CD14-positive monocyte (primary cell): ENCODE data around the gene SOD3. TPM values are rescaled to one million over a fixed set of nuclear protein-coding genes. Genes with fewer than 3 reads are reported as not detected.

ENCODE experiments used
- DNase-seq, 3 donors: peaks; one replicate each; pipeline ENCODE4 v3.0.0-alpha.2; 2011 to 2022
- H2AFZ ChIP-seq: 2 replicates; pipeline ENCODE4 v1.6.0; 2012; ENCODE audit warnings: mild to moderate bottlenecking, low read depth, low read length, inconsistent platforms; ENCODE audit not compliant: insufficient read depth, poor library complexity, severe bottlenecking
- H3K27ac ChIP-seq, 2 donors: 1 replicate in 1 of 2; 2 replicates in 1 of 2; pipeline ENCODE4 v1.5.1; 2012 to 2013; ENCODE audit warnings: low read length in 2 of 2, control low read depth in 1 of 2, inconsistent platforms in 1 of 2, low read depth in 1 of 2, mild to moderate bottlenecking in 1 of 2
- H3K27me3 ChIP-seq, 2 donors: one replicate each; pipeline versions ENCODE4 v1.6.0 to v1.6.1; 2011 to 2013; ENCODE audit warnings: low read length in 2 of 2; ENCODE audit not compliant: control insufficient read depth in 2 of 2, insufficient read depth in 2 of 2
- H3K36me3 ChIP-seq, 2 donors: replicated peaks in 1 of 2; 1 replicate in 1 of 2; 2 replicates in 1 of 2; pipeline versions ENCODE4 v1.5.1 to v1.6.1; 2012 to 2013; ENCODE audit warnings: low read length in 2 of 2, control low read depth in 1 of 2, inconsistent platforms in 1 of 2, mild to moderate bottlenecking in 1 of 2; ENCODE audit not compliant: insufficient read depth in 2 of 2, control insufficient read depth in 1 of 2
- H3K4me1 ChIP-seq, 2 donors: 1 replicate in 1 of 2; 2 replicates in 1 of 2; pipeline versions ENCODE4 v1.5.1 to v1.6.1; 2012 to 2013; ENCODE audit warnings: low read length in 2 of 2, control low read depth in 1 of 2, inconsistent platforms in 1 of 2, mild to moderate bottlenecking in 1 of 2, moderate library complexity in 1 of 2; ENCODE audit not compliant: insufficient read depth in 2 of 2, control insufficient read depth in 1 of 2
- H3K4me2 ChIP-seq: replicated peaks from 2 replicates; pipeline ENCODE3; 2012; ENCODE audit warnings: low read length, moderate library complexity, mild to moderate bottlenecking; ENCODE audit not compliant: poor library complexity, severe bottlenecking; ENCODE audit errors: extremely low read depth
- H3K4me3 ChIP-seq, 3 experiments: fragments of 200-600 bp in 1 of 3; sonication (generic) in 1 of 3; replicated peaks in 1 of 3; 1 replicate in 2 of 3; 2 replicates in 1 of 3; pipeline ENCODE4 v1.5.1; 2011 to 2013; ENCODE audit warnings: low read length in 3 of 3, mild to moderate bottlenecking in 3 of 3, control low read depth in 2 of 3, low read depth in 2 of 3, inconsistent platforms in 1 of 3, moderate library complexity in 1 of 3
- H3K79me2 ChIP-seq: 2 replicates; pipeline ENCODE4 v1.6.0; 2012; ENCODE audit warnings: mild to moderate bottlenecking, control low read depth, inconsistent platforms, low read length, moderate library complexity; ENCODE audit not compliant: insufficient read depth
- H3K9ac ChIP-seq: 2 replicates; pipeline ENCODE4 v1.6.0; 2017; ENCODE audit warnings: low read length, mild to moderate bottlenecking; ENCODE audit not compliant: insufficient read depth, poor library complexity, severe bottlenecking
- H3K9me3 ChIP-seq, 2 donors: replicated peaks in 1 of 2; 1 replicate in 1 of 2; 2 replicates in 1 of 2; pipeline versions ENCODE4 v1.5.1 to v1.6.1; 2012 to 2013; ENCODE audit warnings: low read length in 2 of 2, control low read depth in 1 of 2; ENCODE audit not compliant: control insufficient read depth in 1 of 2, insufficient read depth in 1 of 2
- H4K20me1 ChIP-seq: 2 replicates; pipeline ENCODE4 v1.6.0; 2012; ENCODE audit warnings: mild to moderate bottlenecking, low read length, control low read depth, moderate library complexity; ENCODE audit not compliant: insufficient read depth
- H3K27ac Mint-ChIP-seq, 7 donors: one replicate each; pipeline ENCODE4 v1.8.0; 2020; ENCODE audit warnings: mild to moderate bottlenecking in 7 of 7, mixed read lengths in 7 of 7, moderate library complexity in 6 of 7, inconsistent platforms in 2 of 7
- H3K27me3 Mint-ChIP-seq, 3 donors: one replicate each; pipeline ENCODE4 v1.8.0; 2021 to 2022; ENCODE audit warnings: low read depth in 3 of 3, mild to moderate bottlenecking in 3 of 3, mixed read lengths in 3 of 3, moderate library complexity in 3 of 3, inconsistent platforms in 1 of 3
- H3K36me3 Mint-ChIP-seq, 2 donors: one replicate each; pipeline ENCODE4 v1.8.0; 2020; ENCODE audit warnings: mixed read lengths in 2 of 2, inconsistent platforms in 1 of 2, mild to moderate bottlenecking in 1 of 2
- H3K4me1 Mint-ChIP-seq: one replicate; pipeline ENCODE4 v1.8.0; 2020; ENCODE audit warnings: mild to moderate bottlenecking, mixed read lengths
- H3K4me3 Mint-ChIP-seq, 2 donors: one replicate each; pipeline ENCODE4 v1.8.0; 2020; ENCODE audit warnings: mild to moderate bottlenecking in 2 of 2, mixed read lengths in 2 of 2, moderate library complexity in 1 of 2
- H3K9me3 Mint-ChIP-seq, 7 donors: one replicate each; pipeline ENCODE4 v1.8.0; 2020 to 2022; ENCODE audit warnings: mixed read lengths in 7 of 7, mild to moderate bottlenecking in 6 of 7, moderate library complexity in 6 of 7, inconsistent platforms in 2 of 7
- CTCF ChIP-seq: fragments of 200-600 bp; IDR thresholded peaks from one replicate; pipeline ENCODE4 v1.8.0; 2022; ENCODE audit warnings: antibody characterized with exemption, mild to moderate bottlenecking
- WGBS: methylation state at CpG from one replicate; pipeline ENCODE4 v1.1.5; 2013; ENCODE audit warnings: missing lambda C conversion rate; ENCODE audit not compliant: insufficient coverage; 5-methylcytosine and 5-hydroxymethylcytosine counted together
- intact Hi-C, 2 donors: fragments of 100-400 bp; cut with micrococcal nuclease; formaldehyde crosslinking; loops; one replicate each; pipeline versions ENCODE4 v1.15.0 to v1.15.1; 2023
- polyA plus RNA-seq, 3 donors: library from polyadenylated mRNA; depleted of rRNA in 1 of 3; unstranded in 2 of 3; stranded (reverse) in 1 of 3; fragments of 300-500 nt in 2 of 3; fragments of >200 nt in 1 of 3; fragmentation: Illumina TruSeq in 2 of 3; gene quantifications; 1 replicate in 2 of 3; 2 replicates in 1 of 3; pipeline ENCODE4 v1.2.3, GENCODE V29; 2012 to 2021

Gene SOD3
- polyA plus RNA-seq, 3 donors: not detected

DNA sequence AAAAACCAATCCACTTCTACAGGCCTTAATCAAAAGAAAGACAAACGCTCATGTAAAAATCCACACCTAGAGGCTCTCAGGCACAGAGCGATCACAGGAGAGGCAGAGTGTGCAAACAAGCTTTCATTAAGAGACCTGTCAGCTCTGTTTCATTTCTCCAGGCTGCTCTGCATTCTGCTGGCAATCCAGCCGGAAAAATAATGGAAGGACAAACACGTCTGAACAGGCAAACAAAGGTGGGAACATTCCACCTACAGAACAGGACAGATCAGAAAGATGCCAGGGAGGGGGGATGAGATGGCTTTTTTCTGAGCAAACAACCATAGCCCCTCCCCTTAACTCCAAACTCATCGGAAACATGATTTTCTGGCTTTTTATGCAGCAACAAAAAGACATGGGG lies 9.7 kb downstream of the SOD3 start:
- 100% methylated on average over 1 of the region's 5 CpGs for WGBS
- H3K27ac Mint-ChIP-seq: no peak overlapping the region
- TF ChIP-seq CTCF: no peak

DNA sequence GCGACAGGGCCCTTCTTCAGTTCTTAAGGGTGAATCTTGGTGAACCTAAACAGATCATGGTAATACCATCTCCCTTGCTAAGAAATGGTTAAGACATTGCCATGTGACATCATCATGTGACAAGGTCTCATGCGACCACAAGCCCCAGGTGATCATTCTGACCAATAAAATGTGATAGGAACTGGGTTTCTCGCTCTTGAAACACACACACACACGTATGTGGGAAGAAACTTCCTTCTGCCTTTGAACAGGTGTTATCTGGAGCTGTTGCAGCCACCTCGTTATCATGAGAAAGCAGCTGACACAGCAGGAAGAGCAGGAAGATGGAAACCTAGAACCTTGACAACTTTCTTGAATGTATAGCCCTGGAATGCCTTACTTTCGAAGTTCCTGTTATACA lies 10.2 kb downstream of the SOD3 start:
- Mint-ChIP-seq H3K4me3 (no peak overlapping the region), H3K27me3 (peaks cover 20 to 24% (median 22%) of the 10 kb centered on the region in 3 donors), H3K36me3 (peaks cover 26 to 41% of the 10 kb centered on the region in 2 donors), H3K9me3 (peaks cover 0 to 6% (median 0%) of the 10 kb centered on the region in 7 donors), H3K27ac (no peak overlapping the region), H3K4me1 (peaks cover 7% of the 10 kb centered on the region)
- Histone ChIP-seq H4K20me1 (no peaks in the 10 kb centered on the region), H3K4me3 (no peak overlapping the region), H3K79me2 (no peaks in the 10 kb centered on the region), H3K9me3 (peaks cover 0 to 6% of the 10 kb centered on the region in 2 donors), H3K4me2 (no peak overlapping the region), H3K36me3 (peaks cover 9 to 37% of the 10 kb centered on the region in 2 donors), H3K27me3 (peaks cover 14 to 18% of the 10 kb centered on the region in 2 donors), H3K9ac (no peak overlapping the region), H2AFZ (no peak overlapping the region), H3K27ac (no peak overlapping the region), H3K4me1 (peaks cover 3% of the 10 kb centered on the region in 2 donors)
- WGBS: 0% methylated on average over 2 of the region's 6 CpGs
- no peak for DNase-seq
- intact Hi-C loops: no loop called here
- TF ChIP-seq CTCF: no peak

More for the DNA sequence above, 9.7 kb downstream of the SOD3 start:
- H3K4me1 Mint-ChIP-seq: peaks cover 12% of the 10 kb centered on the region
- intact Hi-C loops: no loop called here
- DNase-seq: no peak
- H3K4me2 ChIP-seq: no peak overlapping the region
- peaks cover 25 to 29% (median 27%) of the 10 kb centered on the region in 3 donors for H3K27me3 Mint-ChIP-seq
- no peak overlapping the region for H3K9ac ChIP-seq
- no peak overlapping the region for H2AFZ ChIP-seq
- H3K4me1 ChIP-seq: peaks cover 8% of the 10 kb centered on the region in 2 donors
- peaks cover 17 to 23% of the 10 kb centered on the region in 2 donors for H3K27me3 ChIP-seq
- H3K9me3 ChIP-seq: peaks cover 0 to 6% of the 10 kb centered on the region in 2 donors
- H4K20me1 ChIP-seq: no peaks in the 10 kb centered on the region
- H3K4me3 Mint-ChIP-seq: no peak overlapping the region
- H3K79me2 ChIP-seq: no peaks in the 10 kb centered on the region
- peaks cover 0 to 10% (median 4%) of the 10 kb centered on the region in 7 donors for H3K9me3 Mint-ChIP-seq
- H3K27ac ChIP-seq: no peak overlapping the region
- peaks cover 9 to 37% of the 10 kb centered on the region in 2 donors for H3K36me3 ChIP-seq
- peaks cover 22 to 36% of the 10 kb centered on the region in 2 donors for H3K36me3 Mint-ChIP-seq
- no peak overlapping the region for H3K4me3 ChIP-seq
